K562 (cell line): ENCODE data around the gene MYO10. TPM values are rescaled to one million over a fixed set of nuclear protein-coding genes. Genes with fewer than 3 reads are reported as not detected.

ENCODE experiments used
- ATAC-seq: fragments of 200-7000 bp; cut with Tn5 transposase; 3 replicates; pipeline ENCODE4 v1.9.1; 2020; ENCODE audit warnings: moderate library complexity
- BruUV-seq: library from RNA; stranded (reverse); fragments of 400-500 nt; replicated peaks from 2 replicates; lab custom pipeline; 2021; lab: Mats Ljungman, UMichigan
- CTCF ChIA-PET: fragments of 300-600 bp; formaldehyde crosslinking; extraction: SDS; loops from one replicate; lab custom pipeline; 2021; ENCODE audit warnings: low intra/inter-chr PET ratio; lab: Yijun Ruan, JAX
- POLR2A ChIA-PET: fragments of 300-600, 350-650 bp; sonication (Branson Sonifier 250); formaldehyde crosslinking; extraction: SDS; loops from one replicate; lab custom pipeline; 2021; ENCODE audit warnings: antibody characterized with exemption, inconsistent platforms; lab: Yijun Ruan, JAX
- DNase-seq, 4 experiments: peaks; one replicate each; pipeline versions ENCODE4 v3.0.0 to v3.0.0-alpha.2; 2011 to 2018; ENCODE audit warnings: low spot score in 3 of 4, mixed read lengths in 3 of 4; ENCODE audit errors: extremely low read depth in 1 of 4
- FAIRE-seq: peaks from 2 replicates; lab custom pipeline; 2011; peaks lifted over from hg19 to GRCh38; lab: Jason Lieb, UNC
- H2AFZ ChIP-seq: 2 replicates; pipeline ENCODE4 v1.6.0; 2011; ENCODE audit warnings: low read depth, low read length, control low read depth, inconsistent platforms
- H3K27ac ChIP-seq: fragments of 200-600 bp; 3 replicates; pipeline ENCODE4 v1.8.0; 2011; ENCODE audit warnings: low read depth, mild to moderate bottlenecking, control low read depth, inconsistent platforms, low read length, moderate library complexity, mixed read lengths; ENCODE audit errors: extremely low read depth
- H3K27me3 ChIP-seq, 2 experiments: fragments of 300-600 bp in 1 of 2; 2 replicates in 1 of 2; 3 replicates in 1 of 2; pipeline versions ENCODE4 v1.6.0 to v1.8.0; 2011; ENCODE audit warnings: inconsistent platforms in 2 of 2, low read length in 2 of 2, mild to moderate bottlenecking in 1 of 2, mixed read lengths in 1 of 2, moderate library complexity in 1 of 2; ENCODE audit not compliant: control insufficient read depth in 2 of 2, insufficient read depth in 2 of 2
- H3K36me3 ChIP-seq: fragments of 300-600 bp; 3 replicates; pipeline ENCODE4 v1.8.0; 2011; ENCODE audit warnings: mild to moderate bottlenecking, low read length, inconsistent platforms; ENCODE audit not compliant: control insufficient read depth, insufficient read depth
- H3K4me1 ChIP-seq, 2 experiments: fragments of 200-600 bp in 1 of 2; replicated peaks in 1 of 2; 2 replicates in 1 of 2; 3 replicates in 1 of 2; pipeline versions ENCODE4 v1.5.1 to v1.8.0; 2011; ENCODE audit warnings: inconsistent platforms in 2 of 2, low read length in 2 of 2, mild to moderate bottlenecking in 1 of 2, mixed read lengths in 1 of 2, moderate library complexity in 1 of 2; ENCODE audit not compliant: control insufficient read depth in 2 of 2, insufficient read depth in 2 of 2
- H3K4me2 ChIP-seq: 2 replicates; pipeline ENCODE4 v1.6.1; 2011; ENCODE audit warnings: low read length, control low read depth, inconsistent platforms, mixed read lengths; ENCODE audit not compliant: insufficient read depth
- H3K4me3 ChIP-seq: fragments of 200-600 bp; sonication (generic), shearing (Covaris generic); 2 replicates; pipeline ENCODE4 v1.5.1; 2016; ENCODE audit warnings: control low read depth, inconsistent platforms
- H3K79me2 ChIP-seq: fragments of 200-600 bp; 3 replicates; pipeline ENCODE4 v1.8.0; 2011; ENCODE audit warnings: low read length, inconsistent platforms; ENCODE audit not compliant: control insufficient read depth, insufficient read depth
- H3K9ac ChIP-seq, 2 experiments: 2 replicates each; pipeline versions ENCODE4 v1.6.0 to v1.6.1; 2011; ENCODE audit warnings: low read depth in 2 of 2, low read length in 2 of 2, control low read depth in 1 of 2, inconsistent platforms in 1 of 2, mild to moderate bottlenecking in 1 of 2, mixed read lengths in 1 of 2; ENCODE audit not compliant: insufficient read depth in 1 of 2
- H3K9me1 ChIP-seq: one replicate; pipeline ENCODE4 v1.6.0; 2011; ENCODE audit warnings: inconsistent platforms, mild to moderate bottlenecking, low read length, moderate library complexity; ENCODE audit not compliant: control insufficient read depth, insufficient read depth
- H3K9me3 ChIP-seq: replicated peaks from 2 replicates; pipeline ENCODE4 v1.5.1; 2011; ENCODE audit warnings: low read depth, low read length, inconsistent platforms; ENCODE audit not compliant: control insufficient read depth, insufficient read depth
- H4K20me1 ChIP-seq: replicated peaks from 2 replicates; pipeline ENCODE4 v1.6.1; 2011; ENCODE audit warnings: low read length, inconsistent platforms, mixed read lengths; ENCODE audit not compliant: control insufficient read depth, insufficient read depth
- DIDO1 ChIP-seq: fragments of 450-650 bp; IDR thresholded peaks from 2 replicates; pipeline ENCODE4 v1.6.1; 2016; ENCODE audit warnings: low read depth, missing biosample characterization, missing genetic modification characterization
- POLR2A ChIP-seq: fragments of 450-650 bp; conservative IDR thresholded peaks from 2 replicates; pipeline ENCODE4 v1.6.1; 2016
- POLR2G ChIP-seq: fragments of 200-400 bp; formaldehyde crosslinking; IDR thresholded peaks from 2 replicates; pipeline ENCODE4 v1.6.1; 2017; ENCODE audit warnings: low read depth, mild to moderate bottlenecking, antibody characterized with exemption, low read length, moderate library complexity
- PTRF ChIP-seq: fragments of 450-650 bp; IDR thresholded peaks from 2 replicates; pipeline ENCODE4 v1.6.1; 2016; ENCODE audit warnings: mild to moderate bottlenecking, missing genetic modification characterization, missing compliant biosample characterization
- RHOXF2B ChIP-seq: fragments of 250-450 bp; sonication (Bioruptor Pico); conservative IDR thresholded peaks from 2 replicates; pipeline ENCODE4 v1.5.1; 2021
- SMAD4 ChIP-seq: fragments of 250-450 bp; sonication (Bioruptor Pico); conservative IDR thresholded peaks from 2 replicates; pipeline ENCODE4 v1.8.0; 2021; ENCODE audit warnings: inconsistent platforms, mild to moderate bottlenecking, moderate library complexity
- XRCC4 ChIP-seq: IDR thresholded peaks from one replicate; pipeline ENCODE4 v1.6.1; 2011; ENCODE audit not compliant: insufficient read depth, insufficient read length; ENCODE audit errors: extremely low read depth
- ZNF121 ChIP-seq: sonication (generic); formaldehyde crosslinking; conservative IDR thresholded peaks from 2 replicates; pipeline ENCODE4 v1.8.0; 2022; ENCODE audit warnings: missing genetic modification reagents
- ZNF282 ChIP-seq: sonication (generic); formaldehyde crosslinking; IDR thresholded peaks from 2 replicates; pipeline ENCODE4 v1.8.1; 2023; ENCODE audit warnings: missing genetic modification reagents
- ZNF316 ChIP-seq: fragments of 450-650 bp; IDR thresholded peaks from 2 replicates; pipeline ENCODE4 v1.6.1; 2016
- ZNF512 ChIP-seq: IDR thresholded peaks from 2 replicates; pipeline ENCODE4 v1.6.1; 2016; ENCODE audit warnings: missing genetic modification characterization, missing compliant biosample characterization
- ZNF551 ChIP-seq: fragments of 250-450 bp; sonication (Bioruptor Pico); IDR thresholded peaks from 2 replicates; pipeline ENCODE4 v1.5.0; 2021; ENCODE audit warnings: mild to moderate bottlenecking, moderate library complexity
- WGBS: fragments of 100-300 bp; shearing (Covaris generic); methylation state at CpG from one replicate; pipeline ENCODE4 v1.1.6; 2016; ENCODE audit warnings: low coverage, mixed read lengths; ENCODE audit not compliant: insufficient coverage; ENCODE audit errors: missing lambda C conversion rate; 5-methylcytosine and 5-hydroxymethylcytosine counted together
- in situ Hi-C: fragments of 300-500 bp; cut with MboI; formaldehyde crosslinking; loops from 4 replicates; pipeline ENCODE4 v1.15.0; 2018; ENCODE audit warnings: inconsistent platforms, mixed read lengths
- intact Hi-C: fragments of 100-400 bp; cut with micrococcal nuclease; formaldehyde crosslinking; loops from 2 replicates; pipeline ENCODE4 v1.14.2; 2022
- polyA plus RNA-seq, 8 experiments: library from polyadenylated mRNA; depleted of rRNA in 4 of 8; stranded (reverse) in 5 of 8; unstranded in 3 of 8; fragments of >200 nt; fragmentation: Nextera tagmentation in 2 of 8; fragmentation: Illumina TruSeq in 1 of 8; extraction: Ambion mirVana in 2 of 8; extraction: Trizol in 1 of 8; gene quantifications; 2 replicates each; pipeline versions ENCODE4 v1.2.1 to v1.2.3, GENCODE V29; 2011 to 2014; ENCODE audit warnings: inconsistent platforms in 1 of 8, missing spikeins in 1 of 8
- total RNA-seq, 7 experiments: library from RNA; depleted of rRNA in 6 of 7; stranded (reverse); fragments of >200 nt in 6 of 7; fragmentation: Illumina TruSeq in 2 of 7; extraction: Trizol in 2 of 7; gene quantifications; 2 replicates each; pipeline versions ENCODE4 v1.2.1 to v1.2.3, GENCODE V29; 2011 to 2021; ENCODE audit warnings: low replicate concordance in 1 of 7

The MYO10 gene
- total and polyA plus RNA-seq, 9 of the 15 experiments (the other 6 are each of a cell fraction or from before 2014, with no cell fraction given): 0.04 to 0.24 TPM; not detected in 7

- TF ChIP-seq ZNF121 (CRISPR knock-in tag): no peak
- no peak for TF ChIP-seq ZNF512 (tag)
Measured at GRCh38 chr5:16659536-16659935, 276.6 kb downstream of the MYO10 start (continued).

- Histone ChIP-seq H3K9me1 (no peaks in the 10 kb centered on the region), H3K9ac (no peak overlapping the region), H3K79me2 (no peaks in the 10 kb centered on the region), H3K36me3 (no peaks in the 10 kb centered on the region), H2AFZ (no peak overlapping the region), H3K9me3 (no peaks in the 10 kb centered on the region), H3K27me3 (no peaks in the 10 kb centered on the region), H3K27ac (no peak overlapping the region), H4K20me1 (no peaks in the 10 kb centered on the region), H3K4me2 (no peak overlapping the region), H3K4me3 (no peak overlapping the region), H3K4me1 (no peaks in the 10 kb centered on the region)
- no peak for TF ChIP-seq PTRF (tag)
- no peak for TF ChIP-seq SMAD4 (CRISPR knock-in tag)
- no peak for TF ChIP-seq ZNF282 (CRISPR knock-in tag)
- TF ChIP-seq XRCC4: no peak
- no peak for TF ChIP-seq ZNF551
- TF ChIP-seq ZNF316: no peak
- TF ChIP-seq POLR2A: no peak
- no peak for TF ChIP-seq POLR2G
- no peak for TF ChIP-seq DIDO1 (tag)
- TF ChIP-seq RHOXF2B (CRISPR knock-in tag): no peak
- ChIA-PET POLR2A (no interaction called here), CTCF (no interaction called here)
- BruUV-seq: no TSS peak
- 0% methylated on average over 2 of the region's 2 CpGs for WGBS
- no peak for ATAC-seq
- FAIRE-seq: no peak
- in situ Hi-C loops: no loop called here
- intact Hi-C loops: no loop called here
- DNase-seq: no peak
Measured at GRCh38 chr5:16656561-16657191, 279.4 kb downstream of the MYO10 start.
